Activated effector memory CD4-positive, alpha-beta T cell treated with anti-CD3 and anti-CD28 coated beads, Interleukin-2, amount 50 U/mL, for 16 hours (primary cell): ENCODE measurements around the gene TAOK3.
"Not testable (repeated sequence)": the region's sequence is repeated elsewhere in the genome, so short reads cannot be mapped to it uniquely, and the experiment has no call there.

ENCODE experiments used
- DNase-seq: peaks from one replicate; pipeline ENCODE4 v3.0.0-alpha.2; 2020

TAOK3 gene

DNA sequence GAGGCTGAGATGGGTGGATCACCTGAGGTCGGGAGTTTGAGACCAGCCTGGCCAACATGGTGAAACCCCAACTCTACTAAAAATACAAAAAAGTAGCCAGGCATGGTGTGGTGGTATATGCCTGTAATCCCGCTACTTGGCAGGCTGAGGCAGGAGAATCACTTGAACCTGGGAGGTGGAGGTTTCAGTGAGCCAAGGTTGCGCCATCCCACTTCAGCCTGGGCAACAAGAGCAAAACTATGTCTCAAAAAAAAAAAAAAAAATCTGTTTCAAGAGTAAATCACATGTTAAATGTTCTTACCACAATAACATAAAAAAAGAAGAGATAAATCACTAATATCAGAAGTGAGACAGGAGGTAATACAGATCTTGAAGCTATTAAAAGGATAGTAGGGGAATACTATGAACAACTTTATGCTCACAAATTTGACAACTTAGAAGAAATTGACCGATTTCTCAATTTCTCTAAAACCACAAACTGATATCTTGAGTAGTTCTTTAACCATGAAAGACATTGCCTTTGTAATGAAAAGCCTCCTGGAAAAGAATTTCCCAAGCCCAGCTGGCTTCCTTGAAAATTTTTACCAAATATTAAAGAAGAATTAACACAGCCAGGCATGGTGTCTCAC is 37.7 kb downstream of the TAOK3 start:
- DNase-seq, result no peak

DNA sequence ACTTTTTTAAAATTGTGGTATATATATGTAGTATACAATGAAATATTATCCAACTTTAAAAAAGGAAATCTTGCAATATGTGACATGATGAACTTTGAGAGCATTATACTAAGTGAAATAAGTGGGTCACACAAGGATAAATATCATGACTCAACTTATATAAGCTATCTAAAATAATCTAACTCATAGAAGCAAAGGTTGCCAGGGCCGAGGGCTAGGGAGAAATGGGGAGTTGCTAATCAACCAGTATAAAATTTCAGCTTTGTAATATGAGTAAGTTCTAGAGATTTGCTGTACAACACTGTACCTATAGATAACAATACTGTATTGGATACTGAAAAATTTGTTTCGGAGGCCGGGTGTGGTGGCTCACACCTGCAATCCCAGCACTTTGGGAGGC is 38.5 kb downstream of the TAOK3 start:
- DNase-seq, result no peak

DNA sequence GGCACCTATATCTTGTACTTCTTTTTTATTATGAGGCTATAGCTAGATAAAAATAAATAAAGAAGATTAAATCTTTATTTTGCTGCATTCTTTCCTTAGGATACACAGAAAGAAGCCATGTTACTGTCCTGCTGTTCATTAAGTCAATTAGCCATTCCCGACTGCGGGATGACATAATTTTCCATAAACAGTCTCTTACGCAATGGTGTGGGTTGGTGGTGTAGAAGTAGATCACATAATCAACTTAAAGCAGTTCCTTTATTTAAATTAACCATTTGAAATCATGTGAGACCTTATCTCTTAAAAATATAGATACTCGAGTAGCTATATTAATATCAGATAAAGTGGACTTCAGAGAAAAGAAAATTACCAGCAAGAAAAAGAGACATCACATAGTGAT is 40.2 kb downstream of the TAOK3 start:
- no peak for DNase-seq

DNA sequence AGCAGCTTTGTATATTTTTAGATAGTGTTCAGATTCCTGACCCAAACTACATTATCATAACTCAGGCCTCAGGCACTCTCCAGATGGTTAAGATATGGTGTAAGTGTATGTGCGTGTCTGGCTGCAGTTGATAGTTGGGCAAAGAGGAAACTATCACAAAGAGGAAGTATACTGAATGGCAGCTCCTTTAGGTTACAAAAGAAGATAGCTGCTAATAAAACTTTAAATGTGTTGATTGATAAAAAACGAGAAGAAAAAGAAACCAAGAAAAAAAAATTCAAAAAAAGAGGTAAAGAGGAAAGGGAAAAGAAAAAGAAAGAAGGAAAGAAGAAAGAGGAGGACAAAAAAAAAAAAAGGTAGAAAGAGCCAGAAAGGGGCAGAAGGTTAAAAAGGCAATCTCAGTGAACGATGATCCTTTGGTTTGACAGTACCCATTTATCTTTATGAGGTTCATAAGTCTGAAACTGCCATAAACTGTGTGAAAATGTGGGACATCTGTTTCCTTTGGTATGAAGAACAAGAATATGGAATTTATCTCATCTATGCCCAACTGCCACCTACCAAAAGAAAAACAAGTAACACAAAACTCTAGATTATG is 42.2 kb downstream of the TAOK3 start:
- no peak for DNase-seq

DNA sequence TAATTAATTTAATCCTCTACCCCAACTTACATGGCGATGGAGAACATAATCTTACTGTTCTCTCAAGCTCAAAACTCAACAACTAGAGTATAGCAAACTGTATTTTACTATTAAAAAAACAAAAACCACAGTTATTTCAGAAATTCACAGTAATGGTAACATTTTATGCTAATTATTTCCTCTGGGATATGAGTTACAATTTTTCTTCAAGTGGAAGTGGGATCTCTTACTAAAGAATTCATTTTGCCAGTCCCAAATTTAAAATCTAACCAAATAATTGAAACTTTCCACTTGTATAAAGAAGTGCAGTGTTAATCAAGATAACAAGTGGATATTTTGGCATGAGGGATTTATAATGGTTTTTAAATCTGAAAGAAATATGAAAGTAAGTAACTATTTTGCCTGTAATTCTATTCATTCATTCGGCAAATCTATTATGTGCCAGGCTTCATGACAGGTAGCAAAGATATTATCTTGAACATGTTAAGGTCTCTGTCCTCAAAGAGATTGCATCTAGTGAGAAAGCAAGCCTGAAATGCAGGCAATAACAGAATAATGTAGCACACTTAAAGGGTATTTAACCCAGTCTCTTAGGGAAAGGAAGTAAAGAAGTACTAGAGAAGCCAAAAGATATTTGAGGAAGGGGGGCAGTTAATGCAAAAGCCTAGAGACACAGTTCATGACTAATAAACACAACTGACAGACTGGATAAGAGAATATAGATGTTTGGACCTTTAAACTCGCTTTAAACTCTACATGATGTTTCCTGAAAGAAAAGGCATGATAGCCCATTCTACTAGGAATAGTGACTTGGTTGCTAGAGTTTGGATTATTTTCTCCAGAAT is 44.0 kb downstream of the TAOK3 start:
- no peak for DNase-seq

DNA sequence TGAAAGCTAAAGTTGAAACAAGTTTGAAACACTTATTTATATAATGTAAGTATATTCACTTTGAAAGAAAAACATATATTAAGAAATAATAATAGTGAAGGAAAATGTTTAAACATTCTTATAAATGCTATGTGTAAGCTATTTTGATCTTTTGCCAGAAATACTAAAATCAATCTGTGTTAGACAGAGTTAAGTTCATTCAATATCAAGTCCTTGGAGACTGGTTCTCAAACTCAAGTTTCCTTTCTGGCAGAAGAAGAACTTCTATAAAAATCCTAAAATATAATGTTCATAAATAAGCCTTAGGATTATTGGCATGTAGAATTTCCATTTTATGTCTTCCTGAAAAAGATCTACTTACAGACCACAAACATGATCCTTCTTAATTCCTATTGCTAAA is 45.3 kb downstream of the TAOK3 start:
- DNase-seq, result no peak

DNA sequence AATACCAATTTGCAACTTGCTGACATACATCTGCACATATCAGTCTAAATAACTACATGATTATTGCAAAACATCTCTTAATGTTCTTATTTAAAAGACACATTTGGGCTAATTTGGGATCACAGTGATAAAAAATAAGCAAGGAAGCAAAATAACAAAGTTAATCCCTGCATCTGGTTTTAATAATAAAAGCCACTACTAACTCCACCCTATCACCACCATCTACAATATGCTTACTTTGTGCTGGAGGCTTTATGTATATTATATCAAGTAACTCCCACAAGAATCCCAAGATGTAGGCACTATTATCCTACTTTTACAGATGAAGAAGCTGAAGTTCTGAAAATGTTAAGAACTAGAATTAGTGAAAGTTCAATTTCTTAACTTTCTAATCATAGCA is 45.7 kb downstream of the TAOK3 start:
- no peak for DNase-seq

DNA sequence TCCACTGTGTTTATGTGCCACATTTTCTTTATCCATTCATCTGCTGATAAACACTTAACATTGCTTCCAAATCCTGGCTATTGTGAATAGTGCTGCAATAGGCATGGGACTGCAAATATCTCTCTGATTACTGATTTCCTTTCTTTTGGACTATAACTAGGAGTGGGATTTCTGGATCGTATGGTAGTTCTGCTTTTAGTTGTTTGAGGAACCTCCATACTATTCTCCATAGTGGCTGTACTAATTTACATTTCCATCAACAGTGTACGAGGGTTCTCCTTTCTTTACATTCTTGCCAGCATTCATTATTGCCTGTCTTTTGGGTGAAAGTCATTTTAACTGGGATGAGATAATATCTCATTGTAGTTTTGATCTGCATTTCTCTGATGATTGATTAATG is 47.6 kb downstream of the TAOK3 start:
- DNase-seq, result no peak

DNA sequence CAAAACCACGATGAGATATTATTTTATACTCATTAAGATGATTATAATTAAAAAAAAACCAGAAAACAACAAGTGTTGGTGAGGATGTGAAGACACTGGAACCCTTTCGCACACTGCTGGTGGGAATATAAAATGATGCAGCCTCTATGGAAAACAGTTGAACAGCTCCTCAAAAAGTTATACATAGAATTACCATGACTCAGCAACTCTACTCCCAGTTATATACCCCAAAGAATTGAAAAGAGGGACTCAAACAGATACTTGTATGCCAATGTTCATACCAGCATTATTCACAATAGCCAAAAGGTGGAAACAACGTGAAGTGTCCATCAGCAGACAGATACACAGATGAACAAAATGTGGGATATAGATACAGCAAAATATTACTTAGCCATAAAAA is 53.1 kb downstream of the TAOK3 start:
- DNase-seq, result no peak

DNA sequence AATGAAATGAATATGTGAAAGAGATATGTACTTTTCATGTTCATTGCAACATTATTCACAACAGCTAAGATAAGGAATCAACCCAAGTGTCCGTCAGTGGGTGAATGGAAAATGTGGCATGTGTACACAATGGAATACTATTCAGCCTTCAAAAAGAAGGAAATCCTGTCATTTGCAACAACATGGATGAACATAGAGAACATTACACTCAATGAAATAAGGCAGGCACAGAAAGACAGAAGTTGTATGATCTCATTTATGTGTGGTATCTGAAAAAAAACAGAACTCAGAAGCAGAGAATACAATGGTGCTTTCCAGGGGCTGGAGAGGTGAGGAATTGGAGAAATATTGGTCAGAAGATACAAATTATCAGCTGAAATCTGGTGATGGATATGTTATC is 54.0 kb downstream of the TAOK3 start:
- no peak for DNase-seq

DNA sequence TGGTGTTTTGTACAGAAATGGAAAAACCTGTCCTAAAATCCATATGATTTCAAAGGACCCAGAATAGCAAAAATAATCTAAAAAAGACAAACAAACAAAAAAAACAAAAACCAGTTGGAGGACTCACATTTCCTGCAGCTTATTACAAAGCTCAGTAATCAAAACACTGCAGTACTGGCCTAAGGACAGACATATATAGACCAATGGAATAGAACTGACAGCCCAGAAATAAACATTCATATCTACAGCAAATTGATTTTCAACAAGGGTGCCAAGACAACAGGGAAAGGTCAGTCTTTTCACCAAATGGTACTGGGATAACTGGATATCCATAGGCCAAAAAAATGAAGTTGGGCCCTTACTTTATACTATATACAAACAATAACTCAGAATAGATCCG is 55.0 kb downstream of the TAOK3 start:
- DNase-seq, result no peak

DNA sequence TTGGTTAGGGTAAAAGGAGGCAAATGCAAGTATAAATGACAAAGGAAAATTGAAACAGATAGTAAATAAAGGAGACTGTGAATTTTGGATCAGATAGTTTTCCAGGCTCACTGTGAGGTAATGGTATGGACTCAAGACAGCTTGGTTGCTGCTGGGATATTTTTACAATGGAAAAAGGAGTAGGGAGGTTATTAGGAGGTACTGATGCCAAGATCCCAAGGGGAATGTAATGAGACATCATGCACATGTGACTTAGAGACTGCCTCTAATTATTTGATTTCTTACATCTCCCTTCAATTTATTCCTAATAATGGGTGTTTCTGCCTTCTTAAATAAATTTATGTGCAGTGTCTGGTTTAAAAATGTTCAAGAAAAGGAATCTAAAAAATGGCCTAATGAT is 56.9 kb downstream of the TAOK3 start:
- no peak for DNase-seq

DNA sequence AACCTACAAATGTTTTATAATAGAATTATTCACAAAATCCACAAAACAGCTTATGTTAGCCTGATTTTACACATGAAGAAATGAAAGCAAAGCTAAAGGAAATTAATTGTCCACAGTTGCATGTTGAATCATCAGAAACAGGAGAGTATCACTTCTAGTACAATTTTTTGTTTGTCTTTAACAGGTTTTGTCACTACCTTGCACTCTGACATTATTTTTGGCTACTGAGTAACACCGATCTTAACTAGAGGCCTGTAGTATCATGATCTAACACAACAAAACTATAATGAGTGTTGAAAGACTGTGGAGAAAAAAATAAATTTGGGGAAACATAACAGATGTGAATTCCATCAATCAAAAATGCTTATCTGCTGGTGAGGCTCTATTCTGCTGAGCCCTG is 60.1 kb downstream of the TAOK3 start:
- no peak for DNase-seq

DNA sequence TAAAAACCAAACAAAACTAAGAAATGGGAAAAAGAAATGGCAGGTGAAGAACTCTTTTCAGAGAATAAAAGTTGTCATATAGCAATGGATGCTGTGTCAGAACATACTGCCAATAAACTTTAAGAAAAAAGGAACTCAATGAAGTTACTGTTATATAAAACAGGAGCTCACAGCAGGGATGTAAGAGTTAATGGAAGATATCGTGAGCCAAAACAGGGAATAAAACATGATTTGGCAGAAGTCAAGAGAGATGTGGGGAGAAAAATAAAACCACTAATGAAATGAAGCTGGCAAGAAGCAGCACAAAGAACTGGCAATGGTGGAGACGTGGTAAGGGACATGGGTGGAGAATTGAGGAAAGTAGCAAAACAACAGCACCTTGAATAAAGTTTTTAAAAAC is 61.0 kb downstream of the TAOK3 start:
- DNase-seq, result no peak

DNA sequence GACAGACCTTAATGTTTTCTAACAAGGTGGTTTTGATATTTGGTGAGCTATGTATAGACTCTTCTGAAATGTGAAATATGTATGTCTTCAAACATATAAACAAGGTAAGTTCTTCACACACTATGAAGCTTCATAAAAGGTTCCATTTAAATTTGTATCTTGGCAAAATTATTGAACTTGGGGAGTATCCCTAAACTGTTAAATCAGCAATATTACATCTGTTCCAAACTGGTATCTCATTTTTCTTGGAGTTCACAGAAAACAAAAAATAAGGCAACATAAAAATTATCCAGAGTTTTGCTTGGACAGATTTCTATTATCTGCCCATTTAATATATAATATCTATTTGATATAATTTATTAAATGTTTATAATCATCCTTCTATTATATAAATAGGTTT is 62.4 kb downstream of the TAOK3 start:
- no peak for DNase-seq

DNA sequence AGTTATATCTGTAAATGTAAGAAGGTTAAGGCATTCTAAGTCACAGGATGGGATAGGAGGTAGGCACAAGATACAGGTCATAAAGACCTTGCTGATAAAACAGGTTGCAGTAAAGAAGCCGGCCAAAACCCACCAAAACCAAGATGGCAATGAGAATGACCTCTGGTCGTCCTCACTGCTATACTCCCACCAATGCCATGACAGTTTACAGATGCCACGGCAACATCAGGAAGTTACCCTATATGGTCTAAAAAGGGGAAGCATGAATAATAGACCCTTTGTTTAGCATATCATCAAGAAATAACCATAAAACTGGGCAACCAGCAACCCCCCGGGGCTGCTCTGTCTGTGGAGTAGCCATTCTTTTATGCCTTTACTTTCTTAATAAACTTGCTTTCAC is 64.7 kb downstream of the TAOK3 start:
- DNase-seq, result not testable (repeated sequence)

DNA sequence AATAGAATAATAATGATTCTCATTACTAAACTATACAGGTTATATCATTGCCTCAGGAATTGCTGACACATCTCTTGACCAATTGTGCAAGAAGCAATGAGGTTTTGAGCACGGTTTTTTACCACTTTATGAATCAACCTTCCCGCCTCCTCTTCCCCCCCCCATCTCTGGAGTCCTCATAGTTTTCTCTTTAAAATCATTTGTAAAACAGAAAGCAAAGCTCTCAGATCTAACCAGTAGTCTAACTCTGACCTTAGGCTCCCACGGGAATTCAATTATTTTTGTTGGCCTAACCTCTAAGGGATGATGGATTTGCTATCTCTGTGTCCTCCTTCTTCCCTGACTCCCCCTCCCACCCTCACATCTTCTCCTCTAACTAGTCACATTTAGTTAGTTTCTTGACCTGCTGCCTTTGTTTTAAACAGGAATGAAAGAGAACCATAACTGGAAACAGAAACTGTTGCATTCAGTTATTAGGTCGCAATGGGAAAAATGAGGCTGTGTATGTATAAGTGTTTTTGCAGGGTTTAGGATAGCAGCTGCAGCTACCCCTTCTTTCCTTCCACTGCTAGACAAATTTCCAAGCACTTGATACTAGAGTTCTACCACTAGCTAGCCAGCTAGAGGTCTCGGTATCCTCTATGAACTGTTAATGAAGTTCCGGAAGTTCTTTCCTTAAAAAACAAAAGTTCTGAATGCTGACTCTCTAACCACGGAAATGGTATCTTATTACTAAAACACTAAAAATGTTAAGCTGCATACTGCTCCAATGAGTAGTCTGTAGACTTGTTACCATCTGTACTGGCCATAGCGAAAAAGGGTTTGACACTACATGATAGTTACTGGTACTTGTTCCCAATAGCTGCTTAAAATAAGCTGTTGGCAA is 65.4 kb downstream of the TAOK3 start:
- DNase-seq, result peak; percentile 73

DNA sequence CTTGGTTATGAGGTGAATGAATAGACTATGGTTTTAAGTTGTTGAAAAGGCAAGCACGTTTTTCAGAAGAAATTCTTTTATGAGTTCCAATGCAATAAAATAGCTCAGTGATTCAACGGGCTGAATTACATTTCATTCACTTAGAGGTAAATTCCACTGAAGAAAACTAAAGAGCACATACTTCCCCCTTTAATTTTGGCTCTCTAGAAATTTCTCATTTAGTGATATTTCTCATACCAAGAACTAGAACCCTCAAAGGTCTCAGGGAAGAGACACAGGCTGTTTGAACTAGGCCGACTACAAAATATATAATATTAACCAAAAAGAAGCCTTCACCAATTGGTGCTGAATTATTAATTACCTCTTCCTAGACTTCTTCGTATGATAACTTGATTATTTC is 68.6 kb downstream of the TAOK3 start:
- DNase-seq, result no peak

DNA sequence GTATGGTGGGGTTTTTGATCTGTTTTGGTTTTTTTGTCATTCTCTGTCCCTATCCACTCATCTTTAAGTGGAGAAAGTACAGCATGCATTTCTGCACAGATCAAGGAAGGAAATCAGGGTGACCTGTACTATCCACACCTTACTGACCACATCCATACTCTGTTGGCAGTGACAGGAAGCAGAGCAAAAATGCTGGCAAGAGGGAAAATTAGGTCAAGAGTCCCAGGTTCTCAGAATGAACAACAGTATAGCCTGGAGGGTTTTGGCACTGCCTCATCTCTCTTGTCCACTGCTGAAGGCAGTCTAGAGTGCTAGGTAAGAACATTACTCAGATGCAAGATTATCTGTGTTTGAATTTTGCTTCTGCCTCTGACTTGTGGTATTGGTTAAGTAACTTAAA is 70.7 kb downstream of the TAOK3 start:
- DNase-seq, result no peak

DNA sequence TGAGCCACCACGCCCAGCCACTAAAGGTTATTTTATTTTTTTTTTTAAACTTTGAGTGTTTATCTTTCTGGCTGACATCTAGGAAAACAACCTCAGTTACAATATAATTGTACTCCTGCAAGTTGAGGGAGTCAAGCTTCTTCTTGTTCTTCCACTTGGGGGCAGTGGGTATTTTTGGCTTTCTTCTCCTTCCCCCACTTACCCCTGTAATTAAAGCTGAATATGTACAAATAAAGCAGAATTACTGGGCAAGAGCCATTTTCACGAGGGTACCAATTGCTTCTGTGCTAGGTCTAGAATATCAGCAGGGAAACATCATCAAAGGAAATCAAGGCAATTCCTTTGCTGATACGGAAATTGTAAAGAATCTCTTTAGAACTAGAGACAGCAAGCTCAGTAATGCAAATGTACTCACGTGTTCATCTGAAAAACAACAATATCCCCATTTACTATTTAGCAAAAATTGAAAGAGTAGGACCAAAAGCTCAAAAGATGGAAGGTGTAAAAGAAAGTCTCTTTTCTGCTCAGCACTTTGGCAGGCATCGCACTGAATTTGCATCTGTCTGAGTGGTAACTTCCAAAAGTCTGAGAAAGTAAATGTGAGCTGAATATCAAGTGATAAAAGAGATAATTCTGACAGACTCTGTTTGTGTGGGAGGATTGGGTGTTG is 72.8 kb downstream of the TAOK3 start:
- DNase-seq, result no peak

DNA sequence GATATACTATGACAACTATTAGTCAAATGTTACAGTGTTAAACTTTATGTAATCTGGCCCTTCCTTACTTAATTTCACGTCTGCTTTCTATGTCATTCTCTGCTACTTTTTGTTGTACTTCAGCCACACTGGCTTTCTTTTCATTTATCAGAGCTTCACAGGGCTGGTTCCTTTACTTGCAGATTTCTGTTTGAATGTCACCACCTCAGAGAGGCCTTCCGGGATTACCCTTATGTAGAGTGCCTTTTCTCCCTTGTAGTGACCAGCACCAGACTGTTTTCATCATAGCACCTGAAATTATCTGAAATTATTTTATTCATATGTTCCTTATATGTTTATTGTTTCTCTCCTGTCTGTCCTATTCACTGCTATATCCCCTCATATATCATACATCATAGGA is 75.4 kb downstream of the TAOK3 start:
- no peak for DNase-seq

DNA sequence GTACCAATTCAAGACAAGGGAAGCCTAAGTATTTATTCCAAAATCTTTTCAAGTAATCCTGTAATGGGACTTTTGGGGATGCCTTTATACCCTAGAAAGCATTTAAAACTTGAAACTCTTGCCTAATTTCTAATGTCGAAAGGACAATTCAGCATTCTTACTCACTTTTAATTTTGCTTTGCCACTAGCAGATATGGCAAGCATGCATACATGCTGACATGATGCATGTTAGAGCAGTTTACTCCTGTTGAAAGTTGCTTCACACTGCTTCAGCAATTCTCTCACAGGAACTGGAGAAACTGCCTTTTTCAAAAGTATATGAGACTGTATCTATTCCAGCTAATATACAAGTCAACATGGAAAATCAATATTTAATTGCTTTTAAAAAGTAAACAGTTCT is 79.9 kb downstream of the TAOK3 start:
- no peak for DNase-seq

DNA sequence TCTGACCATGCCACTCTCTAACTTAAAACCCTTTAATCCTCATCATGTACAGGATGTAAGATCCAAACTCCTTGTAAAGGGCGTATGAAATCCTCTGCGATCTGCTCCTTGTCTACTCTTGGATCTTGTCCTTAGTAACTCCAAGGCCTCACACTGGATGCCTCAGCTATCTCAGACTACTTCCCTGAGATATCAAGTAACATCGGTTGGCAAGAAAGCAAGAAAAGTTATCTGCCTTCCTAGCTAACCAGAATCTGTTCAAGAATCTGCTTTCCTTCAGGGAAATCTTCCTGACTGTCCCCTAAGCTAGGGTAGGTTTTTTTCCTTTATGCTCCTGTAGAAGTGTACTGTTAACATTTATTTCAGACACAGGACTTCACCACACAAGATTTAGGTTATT is 82.6 kb downstream of the TAOK3 start:
- no peak for DNase-seq
